Measurements from ENCODE around the gene KCTD17.
"Not testable (repeated sequence)": the region's sequence is repeated elsewhere in the genome, so short reads cannot be mapped to it uniquely, and the experiment has no call there.

The KCTD17 gene

GRCh38 chr22:37068859-37069258, 17.3 kb downstream of the KCTD17 start:
- TF ChIP-seq FOXK2 (IDR thresholded peaks at IDR 0.05), result no peak
- no peak for TF ChIP-seq HDGF (IDR thresholded peaks at IDR 0.05; ENCODE audit: borderline replicate concordance)
- TF ChIP-seq CTBP1 (IDR thresholded peaks at IDR 0.05; ENCODE audit: borderline replicate concordance), result no peak
- TF ChIP-seq NFRKB (IDR thresholded peaks at IDR 0.05), result no peak
- no peak for TF ChIP-seq LEF1 (IDR thresholded peaks at IDR 0.05; ENCODE audit: borderline replicate concordance)
- TF ChIP-seq SUZ12 (IDR thresholded peaks at IDR 0.05), result no peak
- no peak for TF ChIP-seq L3MBTL2 (conservative IDR thresholded peaks at IDR 0.05)
- no peak for TF ChIP-seq SP1 (IDR thresholded peaks at IDR 0.05)
- no peak for TF ChIP-seq ELF4 (IDR thresholded peaks at IDR 0.05)
- TF ChIP-seq PKNOX1 (IDR thresholded peaks at IDR 0.05), result no peak
- TF ChIP-seq ZNF384 (IDR thresholded peaks at IDR 0.05), result no peak
- TF ChIP-seq ARNT (IDR thresholded peaks at IDR 0.05), result no peak
- no peak for TF ChIP-seq BHLHE40 (IDR thresholded peaks at IDR 0.05; ENCODE audit: borderline replicate concordance)
- no peak for TF ChIP-seq FOXM1 (IDR thresholded peaks at IDR 0.05; ENCODE audit: borderline replicate concordance)
- no peak for DNase-seq (ENCODE audit: extremely low spot score)
- POLR2A ChIA-PET, result interaction anchor here (2.6 kb wide), 1 partner anchor 17 kb away, joined by 7 read pairs; the partner anchor contains the start of gene KCTD17
- CTCF ChIA-PET, result no interaction called here

GRCh38 chr22:37069319-37069718, 17.8 kb downstream of the KCTD17 start:
- TF ChIP-seq FOXK2 (IDR thresholded peaks at IDR 0.05) (no peak), NFRKB (IDR thresholded peaks at IDR 0.05) (no peak), PKNOX1 (IDR thresholded peaks at IDR 0.05) (no peak), SUZ12 (IDR thresholded peaks at IDR 0.05) (no peak), ARNT (IDR thresholded peaks at IDR 0.05) (no peak), TARDBP (IDR thresholded peaks at IDR 0.05) (no peak), L3MBTL2 (conservative IDR thresholded peaks at IDR 0.05) (no peak), FOXM1 (IDR thresholded peaks at IDR 0.05; ENCODE audit: borderline replicate concordance) (no peak), FOXA1 (IDR thresholded peaks at IDR 0.05) (no peak), ELF4 (IDR thresholded peaks at IDR 0.05) (no peak), BHLHE40 (IDR thresholded peaks at IDR 0.05; ENCODE audit: borderline replicate concordance) (no peak), ZNF384 (IDR thresholded peaks at IDR 0.05) (no peak), SP1 (IDR thresholded peaks at IDR 0.05) (no peak), HDGF (IDR thresholded peaks at IDR 0.05; ENCODE audit: borderline replicate concordance) (no peak)
- POLR2A ChIA-PET, result interaction anchor here (2.6 kb wide), 1 partner anchor 17 kb away, joined by 7 read pairs; the partner anchor contains the start of gene KCTD17
- no peak for DNase-seq (ENCODE audit: extremely low spot score)
- CTCF ChIA-PET, result no interaction called here

DNA sequence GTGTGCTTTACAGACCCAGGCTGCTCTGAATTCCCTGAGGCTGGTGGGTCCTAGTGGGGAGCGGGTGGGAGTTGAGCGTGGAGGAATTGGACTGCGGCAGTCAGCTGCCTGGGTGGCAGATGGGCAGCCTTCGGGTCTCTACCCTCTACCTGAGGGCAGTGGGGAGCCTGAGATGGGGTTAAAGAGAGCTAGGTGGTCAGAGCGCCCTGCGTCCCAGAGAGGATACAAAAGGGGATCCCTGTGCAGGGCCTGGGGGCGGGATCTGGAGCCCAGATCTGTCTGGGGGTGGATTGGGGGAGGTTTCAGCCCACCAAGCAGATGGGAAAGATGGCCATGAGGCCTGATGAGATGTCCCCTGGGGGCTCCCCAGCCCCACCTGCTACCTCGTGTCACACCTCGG, 18.2 kb downstream of the KCTD17 start:
- POLR2A ChIA-PET, result interaction anchor here (2.6 kb wide), 1 partner anchor 18 kb away, joined by 7 read pairs; the partner anchor contains the start of gene KCTD17
- TF ChIP-seq FOXA1 (IDR thresholded peaks at IDR 0.05), result no peak
- TF ChIP-seq FOXK2 (IDR thresholded peaks at IDR 0.05), result no peak
- no peak for TF ChIP-seq ARNT (IDR thresholded peaks at IDR 0.05)
- no peak for TF ChIP-seq NFRKB (IDR thresholded peaks at IDR 0.05)
- TF ChIP-seq SUZ12 (IDR thresholded peaks at IDR 0.05), result no peak
- no peak for TF ChIP-seq ELF4 (IDR thresholded peaks at IDR 0.05)
- no peak for TF ChIP-seq BHLHE40 (IDR thresholded peaks at IDR 0.05; ENCODE audit: borderline replicate concordance)
- TF ChIP-seq SP1 (IDR thresholded peaks at IDR 0.05), result no peak
- no peak for TF ChIP-seq LEF1 (IDR thresholded peaks at IDR 0.05; ENCODE audit: borderline replicate concordance)
- TF ChIP-seq HDGF (IDR thresholded peaks at IDR 0.05; ENCODE audit: borderline replicate concordance), result no peak
- TF ChIP-seq L3MBTL2 (conservative IDR thresholded peaks at IDR 0.05), result no peak
- TF ChIP-seq FOXM1 (IDR thresholded peaks at IDR 0.05; ENCODE audit: borderline replicate concordance), result no peak
- CTCF ChIA-PET, result no interaction called here
- no peak for DNase-seq (ENCODE audit: extremely low spot score)

DNA sequence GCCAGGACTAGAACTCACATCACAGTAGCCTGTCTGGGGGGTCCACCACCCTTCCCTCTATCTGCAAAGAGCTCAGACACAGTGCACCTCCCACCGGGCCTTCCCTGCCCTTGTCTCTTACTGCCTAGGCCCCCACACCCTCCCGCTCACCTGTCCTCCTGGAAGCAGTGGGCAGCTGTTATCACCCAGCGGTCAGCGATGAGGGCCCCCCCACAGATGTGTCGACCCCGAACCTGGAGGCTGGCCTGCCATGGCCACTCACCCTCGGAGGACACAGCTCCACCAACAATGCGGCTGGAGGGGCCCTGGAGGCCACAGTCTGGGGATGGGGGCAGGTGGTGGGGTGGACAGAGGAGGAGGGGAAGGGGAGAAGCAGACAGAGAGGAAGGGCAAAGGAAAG, 18.8 kb downstream of the KCTD17 start:
- ChIA-PET POLR2A (interaction anchor here (2.6 kb wide), 1 partner anchor 18 kb away, joined by 7 read pairs; the partner anchor contains the start of gene KCTD17), CTCF (no interaction called here)
- TF ChIP-seq SUZ12 (IDR thresholded peaks at IDR 0.05) (no peak), ARNT (IDR thresholded peaks at IDR 0.05) (no peak), L3MBTL2 (conservative IDR thresholded peaks at IDR 0.05) (no peak), PKNOX1 (IDR thresholded peaks at IDR 0.05) (no peak), FOXM1 (IDR thresholded peaks at IDR 0.05; ENCODE audit: borderline replicate concordance) (no peak), FOXA1 (IDR thresholded peaks at IDR 0.05) (no peak), SP1 (IDR thresholded peaks at IDR 0.05) (no peak), TARDBP (IDR thresholded peaks at IDR 0.05) (no peak), ZNF384 (IDR thresholded peaks at IDR 0.05) (no peak), ELF4 (IDR thresholded peaks at IDR 0.05) (no peak)
- no peak for DNase-seq (ENCODE audit: extremely low spot score)

- ChIA-PET CTCF (no interaction called here), POLR2A (interaction anchor here (2.6 kb wide), 1 partner anchor 19 kb away, joined by 7 read pairs; the partner anchor contains the start of gene KCTD17)
- TF ChIP-seq FOXA1 (IDR thresholded peaks at IDR 0.05), result no peak
- no peak for TF ChIP-seq ZNF384 (IDR thresholded peaks at IDR 0.05)
- TF ChIP-seq CTBP1 (IDR thresholded peaks at IDR 0.05; ENCODE audit: borderline replicate concordance), result no peak
- TF ChIP-seq ELF4 (IDR thresholded peaks at IDR 0.05), result no peak
- no peak for TF ChIP-seq LEF1 (IDR thresholded peaks at IDR 0.05; ENCODE audit: borderline replicate concordance)
- no peak for TF ChIP-seq TARDBP (IDR thresholded peaks at IDR 0.05)
- no peak for TF ChIP-seq NFRKB (IDR thresholded peaks at IDR 0.05)
- no peak for DNase-seq (ENCODE audit: extremely low spot score)
These were observed 19.2 kb downstream of the KCTD17 start for GRCh38 chr22:37070744-37071143.

- TF ChIP-seq PKNOX1 (IDR thresholded peaks at IDR 0.05) (peak; percentile 96), TARDBP (IDR thresholded peaks at IDR 0.05) (peak; percentile 81), CTBP1 (IDR thresholded peaks at IDR 0.05; ENCODE audit: borderline replicate concordance) (peak; percentile 78)
- DNase-seq (ENCODE audit: extremely low spot score); POLR2A ChIA-PET; CTCF ChIA-PET: not testable (repeated sequence)
These were observed 20.5 kb downstream of the KCTD17 start for GRCh38 chr22:37071850-37072592.

Data from HEK293T (cell line).